HG02884 (cell line): Measurements from ENCODE around the gene TRMT6.

ENCODE experiments used
- ATAC-seq: cut with Tn5 transposase; IDR thresholded peaks from one replicate; pipeline ENCODE4 v1.9.1; 2021; ENCODE audit warnings: mild to moderate bottlenecking, moderate library complexity; ENCODE audit not compliant: unreplicated experiment

Gene TRMT6

DNA sequence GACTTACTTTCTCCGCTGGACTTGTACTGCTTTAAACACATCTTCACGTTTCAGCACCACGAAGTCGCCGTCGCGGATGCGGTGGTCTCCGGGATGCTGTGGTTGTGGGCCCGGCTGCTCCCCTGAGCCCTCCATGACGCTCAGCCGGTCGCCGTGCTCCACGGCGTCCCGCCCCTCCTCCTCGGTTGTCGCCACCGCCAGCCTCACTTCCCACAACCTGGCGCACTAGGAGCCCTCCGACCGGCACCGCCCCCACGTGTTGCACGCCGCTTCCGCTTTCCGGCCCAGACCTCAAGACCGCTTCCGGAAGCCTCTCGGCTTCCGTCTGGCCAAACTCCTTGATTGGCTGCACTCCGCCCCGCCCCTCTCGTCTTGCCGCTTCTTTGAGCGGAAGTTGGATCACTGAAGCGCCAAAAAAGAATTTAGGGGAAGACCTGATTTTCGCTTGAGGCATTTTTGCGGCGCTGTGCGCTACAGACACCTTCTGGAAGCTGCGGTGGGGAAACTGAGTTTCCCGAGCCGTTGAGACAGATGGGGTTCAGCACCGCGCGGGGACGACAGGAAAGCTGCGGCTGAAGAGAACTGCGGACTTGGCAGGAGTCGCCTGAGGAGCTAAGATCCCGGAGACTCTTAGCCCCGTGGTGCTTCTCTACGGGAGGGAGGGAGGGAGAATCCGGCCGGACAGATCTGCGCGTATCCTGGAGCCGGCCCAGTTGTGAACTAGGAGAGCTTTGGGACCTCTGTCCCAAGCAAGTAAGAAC lies at the start of gene TRMT6, which contains the start of gene MCM8:
TRMT6 (minus strand) TSS at position 263 of the 761 bp plus-strand sequence; CDS start at position 135, 128 bp downstream.
MCM8 (plus strand) TSS at position 382 of the 761 bp plus-strand sequence. CDS start 1,364 bp downstream, outside the sequence.
- ATAC-seq: peak; percentile 99

- ATAC-seq: no peak
Measured at GRCh38 chr20:5999783-6000182, 49.5 kb upstream of the TRMT6 start.

DNA sequence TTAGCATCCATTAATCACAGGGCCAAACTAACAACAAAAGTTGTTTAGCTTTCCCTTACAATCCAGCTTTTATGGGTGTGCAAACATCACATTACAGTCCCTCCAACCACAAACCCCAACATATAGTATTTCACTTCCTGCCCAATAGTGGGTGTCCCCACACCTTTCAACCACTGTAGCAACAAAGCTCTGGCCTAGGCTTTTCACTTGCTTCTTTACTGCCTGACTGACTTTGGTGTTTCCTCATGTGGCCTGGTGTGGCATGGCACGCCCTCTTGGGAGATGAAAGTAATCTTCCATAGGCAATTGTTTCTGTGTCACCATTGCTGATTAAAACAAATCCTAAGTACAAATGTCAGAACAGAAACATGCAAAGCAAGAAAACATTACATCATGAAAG lies 46.4 kb upstream of the TRMT6 start:
- ATAC-seq: peak; percentile 98

DNA sequence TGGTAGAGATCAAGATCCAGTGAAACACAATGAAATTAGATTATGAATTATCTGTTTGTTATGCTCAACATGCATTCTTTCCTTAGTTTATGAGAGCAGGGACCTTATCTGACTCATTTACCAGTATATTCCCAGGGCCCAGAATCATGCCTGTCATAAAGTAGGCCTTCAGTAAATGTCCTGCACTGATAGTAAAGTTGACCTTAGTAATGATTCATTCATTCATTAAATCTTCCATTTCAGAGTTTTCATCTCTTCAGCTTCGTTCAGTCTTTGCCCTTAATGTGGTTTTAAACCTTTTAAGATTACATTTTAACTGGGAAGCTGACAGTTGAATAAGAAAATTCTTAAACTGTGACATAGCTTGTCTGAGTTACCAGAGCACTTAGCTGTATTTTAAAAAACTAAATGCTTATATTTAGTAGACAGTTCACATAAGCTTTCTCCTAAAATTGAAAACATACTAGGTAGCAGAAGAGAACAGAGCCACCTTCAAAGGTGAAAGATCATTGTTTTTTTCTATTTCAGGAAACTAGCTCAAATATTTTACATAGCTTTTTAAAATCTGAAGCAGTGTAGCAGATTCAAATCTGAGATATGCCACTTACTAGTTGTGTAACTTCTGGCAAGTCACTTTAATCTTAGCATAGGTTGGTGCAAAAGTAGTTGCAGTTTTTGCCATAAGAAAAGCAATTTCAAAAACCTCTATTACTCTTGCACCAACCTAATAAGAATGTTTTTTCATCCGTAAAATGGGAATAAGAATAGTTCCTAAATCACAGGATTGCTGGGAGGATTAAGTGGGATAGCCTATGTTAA lies 41.5 kb upstream of the TRMT6 start:
- no peak for ATAC-seq

DNA sequence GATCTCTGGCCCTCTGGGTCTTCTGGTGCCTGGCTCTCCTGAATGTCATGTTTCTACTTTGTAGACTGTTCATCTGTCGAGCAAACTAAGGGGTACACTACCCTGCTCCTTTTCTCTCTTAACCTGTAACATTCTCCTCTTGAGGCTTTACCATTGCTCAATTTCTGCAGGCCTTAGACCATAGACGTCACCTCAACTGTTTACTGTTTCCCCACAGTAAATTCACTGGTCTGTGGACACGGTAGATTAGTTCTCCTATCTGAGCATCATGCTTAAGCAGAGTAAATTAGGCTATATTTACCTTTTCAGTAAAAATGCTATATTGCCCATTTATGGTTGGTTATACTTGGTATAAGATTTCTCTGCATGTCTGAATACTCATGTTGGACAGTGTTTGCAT lies 40.6 kb upstream of the TRMT6 start:
- no peak for ATAC-seq

GRCh38 chr20:5989539-5989938 lies 39.2 kb upstream of the TRMT6 start:
- ATAC-seq: no peak

- no peak for ATAC-seq
Measured at GRCh38 chr20:5987383-5987782, 37.0 kb upstream of the TRMT6 start.

DNA sequence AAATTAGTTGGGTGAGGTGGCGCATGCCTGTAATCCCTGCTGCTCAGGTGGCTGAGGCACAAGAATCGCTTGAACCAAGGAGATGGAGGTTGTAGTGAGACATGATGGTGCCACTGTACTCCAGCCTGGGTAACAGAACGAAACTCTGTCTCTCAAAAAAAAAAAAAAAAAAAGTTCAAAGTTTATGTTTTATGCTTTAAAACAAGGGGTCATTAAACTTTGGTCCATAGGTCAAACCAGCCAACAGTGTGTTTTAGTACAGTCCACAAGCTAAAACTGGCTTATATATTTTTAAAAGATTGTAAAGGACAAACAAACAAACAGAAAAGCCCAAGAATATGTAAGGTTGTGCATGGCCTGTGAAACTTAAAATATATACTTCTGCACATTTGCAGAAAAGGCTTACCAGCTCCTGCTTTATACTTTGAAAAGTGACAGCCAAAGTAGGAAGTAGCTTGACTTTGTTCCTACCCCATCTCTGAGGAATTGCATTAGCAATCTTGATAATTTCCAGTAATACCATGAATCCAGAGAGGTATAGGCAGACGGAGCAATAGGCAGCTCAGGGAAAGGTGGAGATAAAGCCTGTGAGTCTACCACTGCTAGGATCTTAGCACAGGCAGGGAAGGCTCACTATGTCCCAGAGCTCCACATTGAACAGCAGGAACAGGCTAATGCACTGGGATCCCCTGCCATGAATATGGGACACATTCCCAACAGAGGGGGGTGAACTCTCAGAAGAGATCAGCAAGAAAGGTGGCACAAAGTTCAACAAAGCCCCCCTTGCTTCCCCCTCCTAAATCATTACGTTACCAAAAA lies 30.6 kb upstream of the TRMT6 start:
- no peak for ATAC-seq

DNA sequence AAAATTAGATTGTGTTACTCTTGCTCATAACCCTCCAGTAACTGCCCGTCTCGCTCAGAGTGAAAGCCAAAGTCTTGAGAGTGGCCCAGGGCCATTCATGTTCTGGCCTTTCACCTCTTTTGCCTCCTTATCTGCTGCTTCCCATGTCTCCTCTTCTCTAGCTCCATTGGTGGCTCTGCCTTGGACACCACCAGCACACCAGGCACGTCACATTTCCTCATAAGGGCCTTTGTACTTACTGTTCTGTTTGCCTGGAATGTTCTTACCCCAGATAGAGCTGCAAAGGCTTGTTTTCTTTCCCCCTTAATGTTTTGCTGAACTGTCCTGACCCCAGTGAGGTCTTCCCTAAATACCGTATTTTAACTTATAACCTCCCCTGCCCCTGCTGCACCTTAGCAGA lies 29.5 kb upstream of the TRMT6 start:
- no peak for ATAC-seq

GRCh38 chr20:5977975-5978374 lies 27.6 kb upstream of the TRMT6 start:
- ATAC-seq: no peak

- ATAC-seq: no peak
Measured at GRCh38 chr20:5977223-5977622, 26.9 kb upstream of the TRMT6 start.

DNA sequence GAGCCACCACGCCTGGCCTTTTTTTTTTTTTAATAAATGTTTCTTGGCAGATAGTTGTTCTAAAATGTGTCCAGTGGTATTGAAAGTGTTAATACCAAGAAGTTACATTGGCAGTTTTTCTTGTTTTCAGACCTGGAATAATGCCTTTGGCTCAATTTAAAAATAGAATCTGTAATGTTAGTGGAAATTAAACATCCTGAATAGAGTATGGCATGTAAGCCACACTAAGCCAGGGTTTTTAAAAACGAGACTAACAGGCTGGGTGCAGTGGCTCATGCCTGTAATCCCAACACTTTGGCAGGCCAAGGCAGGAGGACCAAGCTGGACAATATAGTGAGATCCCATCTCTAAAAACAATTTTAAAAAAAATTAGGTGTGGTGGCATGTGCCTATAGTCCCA lies 25.4 kb upstream of the TRMT6 start:
- no peak for ATAC-seq

GRCh38 chr20:5974531-5974930 lies 24.2 kb upstream of the TRMT6 start:
- ATAC-seq: no peak

DNA sequence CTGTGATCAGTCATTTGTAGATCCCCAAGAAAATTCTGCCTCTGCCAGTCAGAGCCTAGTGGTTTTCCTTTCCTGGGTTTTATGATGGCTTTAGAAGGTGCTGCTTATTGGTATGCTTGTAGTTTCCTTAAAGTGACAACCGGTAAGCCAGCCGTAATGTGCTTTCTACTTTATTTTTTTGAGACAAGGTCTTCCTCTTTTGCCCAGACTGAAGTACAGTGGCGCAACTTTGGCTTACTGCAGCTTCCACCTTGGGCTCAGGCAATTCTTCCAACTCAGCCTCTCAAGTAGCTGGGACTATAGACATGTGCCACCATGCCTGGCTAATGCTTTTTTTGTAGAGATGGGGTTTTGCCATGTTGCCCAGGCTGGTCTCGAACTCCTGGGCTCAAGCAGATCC lies 23.6 kb upstream of the TRMT6 start:
- ATAC-seq: no peak

DNA sequence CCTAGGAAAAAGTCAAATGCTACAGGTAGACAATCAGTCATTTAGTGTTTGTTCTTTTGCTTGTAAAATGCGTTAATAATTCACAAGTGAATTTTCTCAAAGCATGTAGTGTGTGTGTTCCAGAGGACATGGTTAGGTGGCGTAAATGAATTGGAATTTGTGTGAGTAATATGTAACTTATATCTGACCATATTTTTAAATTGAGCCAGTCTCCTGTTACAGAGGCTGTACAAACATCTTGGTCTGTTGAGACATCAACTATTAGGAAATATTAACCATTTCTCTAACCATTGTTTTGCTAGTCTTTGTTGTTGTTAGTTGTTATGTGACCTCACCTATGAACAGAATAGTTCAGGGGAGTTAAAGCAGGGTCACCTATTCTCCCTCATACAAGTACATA lies 22.8 kb upstream of the TRMT6 start:
- no peak for ATAC-seq

GRCh38 chr20:5971203-5971602 lies 20.9 kb upstream of the TRMT6 start:
- no peak for ATAC-seq

DNA sequence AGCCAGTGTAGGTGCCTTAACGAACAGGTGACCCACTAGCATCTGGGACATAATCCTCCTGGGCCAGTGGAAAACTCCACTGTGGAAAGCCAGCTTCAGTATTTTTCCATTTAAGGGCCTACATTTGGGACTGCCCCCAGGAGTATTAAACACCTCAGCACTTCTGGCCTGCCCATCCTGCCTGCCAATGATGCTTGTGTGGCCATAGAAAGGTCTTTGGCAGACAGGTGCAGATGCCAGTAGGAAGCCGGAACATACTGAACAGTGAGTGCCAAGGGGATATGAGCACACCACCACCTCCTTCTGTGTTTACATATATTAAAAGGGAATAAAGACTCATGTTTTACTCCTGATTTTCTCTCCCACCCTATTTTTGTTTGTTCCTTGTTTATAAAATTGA lies 20.0 kb upstream of the TRMT6 start:
- ATAC-seq: no peak

GRCh38 chr20:5969940-5970339 lies 19.6 kb upstream of the TRMT6 start:
- ATAC-seq: no peak

GRCh38 chr20:5969348-5969935 lies 19.1 kb upstream of the TRMT6 start:
- no peak for ATAC-seq

- ATAC-seq: no peak
Measured at GRCh38 chr20:5968462-5968861, 18.1 kb upstream of the TRMT6 start.

DNA sequence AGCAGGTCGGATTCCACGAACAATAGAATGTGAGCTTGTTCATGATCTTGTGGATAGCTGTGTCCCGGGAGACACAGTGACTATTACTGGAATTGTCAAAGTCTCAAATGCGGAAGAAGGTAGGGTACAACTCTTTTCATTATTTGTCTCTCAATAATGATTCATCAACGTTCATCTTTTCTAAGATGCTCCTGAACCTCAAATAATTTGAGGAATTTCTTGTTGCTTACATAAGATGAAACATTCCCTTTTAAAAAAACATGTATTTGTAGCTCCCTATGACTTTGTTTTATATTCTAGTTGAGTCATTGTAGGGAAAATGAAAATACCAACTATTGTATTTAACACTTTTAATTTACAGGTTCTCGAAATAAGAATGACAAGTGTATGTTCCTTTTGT lies 17.1 kb upstream of the TRMT6 start:
- no peak for ATAC-seq
